ENCODE data around the gene PRDM16. TPM values are rescaled to one million over a fixed set of nuclear protein-coding genes. Genes with fewer than 3 reads are reported as not detected.

Gene PRDM16
- total RNA-seq: 1.5 TPM

- DNase-seq: no peak
Measured at GRCh38 chr1:3068564-3069431, at the start of gene PRDM16. PRDM16 (plus strand) TSS chr1:3069203; CDS start chr1:3069260, 57 bp downstream.

- no peak for DNase-seq
Measured at GRCh38 chr1:3019516-3020051, 49.4 kb upstream of the PRDM16 start.

- no peak for DNase-seq
Measured at GRCh38 chr1:3020263-3020909, 48.6 kb upstream of the PRDM16 start.

- DNase-seq: no peak
Measured at GRCh38 chr1:3021233-3021671, 47.8 kb upstream of the PRDM16 start, which contains the start of gene ACTRT2. ACTRT2 (plus strand) TSS chr1:3021467; CDS start chr1:3021687, 220 bp downstream.

- no peak for DNase-seq
Measured at GRCh38 chr1:3021801-3022401, 47.1 kb upstream of the PRDM16 start.

- DNase-seq: no peak
Measured at GRCh38 chr1:3022511-3022973, 46.5 kb upstream of the PRDM16 start.

GRCh38 chr1:3022976-3023375 lies 46.0 kb upstream of the PRDM16 start:
- DNase-seq: no peak

- no peak for DNase-seq
Measured at GRCh38 chr1:3024019-3024418, 45.0 kb upstream of the PRDM16 start.

GRCh38 chr1:3024588-3024987 lies 44.4 kb upstream of the PRDM16 start:
- DNase-seq: no peak

GRCh38 chr1:3026124-3026523 lies 42.9 kb upstream of the PRDM16 start:
- no peak for DNase-seq

- no peak for DNase-seq
Measured at GRCh38 chr1:3026581-3027391, 42.2 kb upstream of the PRDM16 start.

GRCh38 chr1:3027611-3028371 lies 41.2 kb upstream of the PRDM16 start:
- DNase-seq: no peak

- no peak for DNase-seq
Measured at GRCh38 chr1:3028531-3029282, 40.3 kb upstream of the PRDM16 start.

- no peak for DNase-seq
Measured at GRCh38 chr1:3029481-3029961, 39.5 kb upstream of the PRDM16 start.

GRCh38 chr1:3029991-3030662 lies 38.9 kb upstream of the PRDM16 start:
- no peak for DNase-seq

- no peak for DNase-seq
Measured at GRCh38 chr1:3030663-3031381, 38.2 kb upstream of the PRDM16 start.

GRCh38 chr1:3031401-3032221 lies 37.4 kb upstream of the PRDM16 start:
- no peak for DNase-seq
